Activated naive CD8-positive, alpha-beta T cell treated with anti-CD3 and anti-CD28 coated beads, Interleukin-2, amount 10 ng/mL, durations not matched to agents 7 days and 5 days (primary cell): ENCODE measurements around the gene NDUFS6. TPM values are rescaled to one million over a fixed set of nuclear protein-coding genes. Genes with fewer than 3 reads are reported as not detected.
"Not testable (repeated sequence)": the region's sequence is repeated elsewhere in the genome, so short reads cannot be mapped to it uniquely, and the experiment has no call there.

Experiments
- ATAC-seq: fragments of 150-1000 bp; cut with Tn5 transposase; one replicate; pipeline ENCODE4 v1.10.0; 2021; ENCODE audit warnings: low read depth, moderate library complexity
- POLR2A ChIA-PET: fragments of 350-600 bp; sonication (Branson Sonifier 250); formaldehyde crosslinking; loops from one replicate; lab custom pipeline; 2021; ENCODE audit warnings: antibody characterized with exemption; lab: Charles Lee
- DNase-seq: peaks from one replicate; pipeline ENCODE4 v3.0.0; 2021
- H3K27ac Mint-ChIP-seq: one replicate; pipeline ENCODE4 v1.8.0; 2022; ENCODE audit warnings: mild to moderate bottlenecking, mixed read lengths
- H3K27me3 Mint-ChIP-seq: one replicate; pipeline ENCODE4 v1.8.0; 2022; ENCODE audit warnings: mild to moderate bottlenecking, moderate library complexity, mixed read lengths
- H3K36me3 Mint-ChIP-seq: one replicate; pipeline ENCODE4 v1.8.0; 2021; ENCODE audit warnings: mild to moderate bottlenecking, mixed read lengths
- H3K4me1 Mint-ChIP-seq: one replicate; pipeline ENCODE4 v1.8.0; 2021; ENCODE audit warnings: mixed read lengths
- H3K4me3 Mint-ChIP-seq: one replicate; pipeline ENCODE4 v1.8.0; 2022; ENCODE audit warnings: mild to moderate bottlenecking, moderate library complexity, mixed read lengths
- H3K9me3 Mint-ChIP-seq: one replicate; pipeline ENCODE4 v1.8.0; 2021; ENCODE audit warnings: mixed read lengths
- total RNA-seq, 2 experiments: library from RNA; stranded (reverse); gene quantifications; one replicate each; pipeline ENCODE4 v1.2.3, GENCODE V29; 2021

The NDUFS6 gene
- total RNA-seq, 2 experiments from 2014 or later, result 24.7 to 27.7 TPM

GRCh38 chr5:1814183-1815020 lies 13.2 kb downstream of the NDUFS6 start:
- no peak for ATAC-seq
- no peak overlapping the region for H3K27ac Mint-ChIP-seq

GRCh38 chr5:1815071-1815786 lies 14.0 kb downstream of the NDUFS6 start:
- DNase-seq, result no peak
- no peak overlapping the region for H3K4me3 Mint-ChIP-seq
- H3K27ac Mint-ChIP-seq, result no peak overlapping the region
- H3K9me3 Mint-ChIP-seq, result no peaks in the 10 kb centered on the region
- no peaks in the 10 kb centered on the region for H3K27me3 Mint-ChIP-seq
- ATAC-seq, result no peak
- peaks cover 2% of the 10 kb centered on the region for H3K4me1 Mint-ChIP-seq
- peaks cover 17% of the 10 kb centered on the region for H3K36me3 Mint-ChIP-seq
- POLR2A ChIA-PET, result no interaction called here

More at GRCh38 chr5:1814183-1815020, 13.2 kb downstream of the NDUFS6 start:
- POLR2A ChIA-PET, result no interaction called here
- Mint-ChIP-seq H3K4me3 (no peak overlapping the region), H3K27me3 (no peaks in the 10 kb centered on the region), H3K36me3 (peaks cover 17% of the 10 kb centered on the region), H3K9me3 (no peaks in the 10 kb centered on the region), H3K4me1 (peaks cover 2% of the 10 kb centered on the region)
- no peak for DNase-seq

- ATAC-seq (no peak), DNase-seq (no peak)
- Mint-ChIP-seq H3K4me3 (no peak overlapping the region), H3K4me1 (peaks cover 2% of the 10 kb centered on the region), H3K9me3 (no peaks in the 10 kb centered on the region), H3K27ac (no peak overlapping the region), H3K36me3 (peaks cover 17% of the 10 kb centered on the region), H3K27me3 (no peaks in the 10 kb centered on the region)
- POLR2A ChIA-PET, result no interaction called here
These were observed 14.7 kb downstream of the NDUFS6 start for GRCh38 chr5:1815881-1816292.

GRCh38 chr5:1816495-1817089 lies 15.4 kb downstream of the NDUFS6 start:
- H3K9me3 Mint-ChIP-seq, POLR2A ChIA-PET, ATAC-seq, H3K27me3 Mint-ChIP-seq, H3K27ac Mint-ChIP-seq, H3K4me3 Mint-ChIP-seq, H3K4me1 Mint-ChIP-seq, DNase-seq: not testable (repeated sequence)
- H3K36me3 Mint-ChIP-seq, result peaks cover 20% of the 10 kb centered on the region

- Mint-ChIP-seq H3K4me3 (no peak overlapping the region), H3K9me3 (no peaks in the 10 kb centered on the region), H3K36me3 (peaks cover 19% of the 10 kb centered on the region), H3K4me1 (no peaks in the 10 kb centered on the region), H3K27me3 (no peaks in the 10 kb centered on the region), H3K27ac (no peak overlapping the region)
- DNase-seq (no peak), ATAC-seq (no peak)
- POLR2A ChIA-PET, result no interaction called here
These were observed 16.2 kb downstream of the NDUFS6 start for GRCh38 chr5:1817261-1818043.

- H3K4me3 Mint-ChIP-seq, result no peak overlapping the region
- H3K27me3 Mint-ChIP-seq, result no peaks in the 10 kb centered on the region
- POLR2A ChIA-PET, result no interaction called here
- no peak for ATAC-seq
- H3K4me1 Mint-ChIP-seq, result no peaks in the 10 kb centered on the region
- no peaks in the 10 kb centered on the region for H3K9me3 Mint-ChIP-seq
- H3K36me3 Mint-ChIP-seq, result peaks cover 19% of the 10 kb centered on the region
- no peak overlapping the region for H3K27ac Mint-ChIP-seq
- DNase-seq, result no peak
These were observed 17.6 kb downstream of the NDUFS6 start for GRCh38 chr5:1818784-1819183.

GRCh38 chr5:1819458-1819857 lies 18.3 kb downstream of the NDUFS6 start:
- H3K27me3 Mint-ChIP-seq, result no peaks in the 10 kb centered on the region
- ATAC-seq (no peak), DNase-seq (no peak)
- no peaks in the 10 kb centered on the region for H3K9me3 Mint-ChIP-seq
- POLR2A ChIA-PET, result no interaction called here
- no peak overlapping the region for H3K27ac Mint-ChIP-seq
- H3K4me1 Mint-ChIP-seq, result no peaks in the 10 kb centered on the region
- peaks cover 21% of the 10 kb centered on the region for H3K36me3 Mint-ChIP-seq
- H3K4me3 Mint-ChIP-seq, result no peak overlapping the region

GRCh38 chr5:1820381-1820780 lies 19.2 kb downstream of the NDUFS6 start:
- POLR2A ChIA-PET, result no interaction called here
- no peaks in the 10 kb centered on the region for H3K27me3 Mint-ChIP-seq
- ATAC-seq (no peak), DNase-seq (no peak)
- no peaks in the 10 kb centered on the region for H3K4me1 Mint-ChIP-seq
- no peak overlapping the region for H3K27ac Mint-ChIP-seq
- no peaks in the 10 kb centered on the region for H3K9me3 Mint-ChIP-seq
- H3K4me3 Mint-ChIP-seq, result no peak overlapping the region
- H3K36me3 Mint-ChIP-seq, result peaks cover 17% of the 10 kb centered on the region

- no peaks in the 10 kb centered on the region for H3K27me3 Mint-ChIP-seq
- H3K9me3 Mint-ChIP-seq, result no peaks in the 10 kb centered on the region
- H3K4me3 Mint-ChIP-seq, result no peak overlapping the region
- no peaks in the 10 kb centered on the region for H3K4me1 Mint-ChIP-seq
- H3K36me3 Mint-ChIP-seq, result peaks cover 16% of the 10 kb centered on the region
- DNase-seq (no peak), ATAC-seq (no peak)
- no peak overlapping the region for H3K27ac Mint-ChIP-seq
- POLR2A ChIA-PET, result no interaction called here
These were observed 19.7 kb downstream of the NDUFS6 start for GRCh38 chr5:1820926-1821325.

- Mint-ChIP-seq H3K27me3 (no peaks in the 10 kb centered on the region), H3K27ac (no peak overlapping the region), H3K4me3 (no peak overlapping the region), H3K36me3 (peaks cover 13% of the 10 kb centered on the region), H3K4me1 (no peaks in the 10 kb centered on the region), H3K9me3 (no peaks in the 10 kb centered on the region)
- POLR2A ChIA-PET, result no interaction called here
- ATAC-seq (no peak), DNase-seq (no peak)
These were observed 20.7 kb downstream of the NDUFS6 start for GRCh38 chr5:1821862-1822261.

- Mint-ChIP-seq H3K9me3 (no peaks in the 10 kb centered on the region), H3K36me3 (peaks cover 6% of the 10 kb centered on the region), H3K4me3 (no peak overlapping the region), H3K27me3 (no peaks in the 10 kb centered on the region), H3K27ac (no peak overlapping the region), H3K4me1 (no peaks in the 10 kb centered on the region)
- DNase-seq (no peak), ATAC-seq (no peak)
- POLR2A ChIA-PET, result no interaction called here
These were observed 22.3 kb downstream of the NDUFS6 start for GRCh38 chr5:1823381-1824034.

GRCh38 chr5:1824109-1824821 lies 23.1 kb downstream of the NDUFS6 start:
- no peak overlapping the region for H3K4me3 Mint-ChIP-seq
- H3K36me3 Mint-ChIP-seq, result peaks cover 6% of the 10 kb centered on the region
- no peaks in the 10 kb centered on the region for H3K9me3 Mint-ChIP-seq
- no peaks in the 10 kb centered on the region for H3K27me3 Mint-ChIP-seq
- POLR2A ChIA-PET, result no interaction called here
- ATAC-seq (no peak), DNase-seq (no peak)
- H3K27ac Mint-ChIP-seq, result no peak overlapping the region
- H3K4me1 Mint-ChIP-seq, result no peaks in the 10 kb centered on the region
